Measurements from ENCODE around the gene GNB1L.
"Not testable (repeated sequence)": the region's sequence is repeated elsewhere in the genome, so short reads cannot be mapped to it uniquely, and the experiment has no call there.

The GNB1L gene

DNA sequence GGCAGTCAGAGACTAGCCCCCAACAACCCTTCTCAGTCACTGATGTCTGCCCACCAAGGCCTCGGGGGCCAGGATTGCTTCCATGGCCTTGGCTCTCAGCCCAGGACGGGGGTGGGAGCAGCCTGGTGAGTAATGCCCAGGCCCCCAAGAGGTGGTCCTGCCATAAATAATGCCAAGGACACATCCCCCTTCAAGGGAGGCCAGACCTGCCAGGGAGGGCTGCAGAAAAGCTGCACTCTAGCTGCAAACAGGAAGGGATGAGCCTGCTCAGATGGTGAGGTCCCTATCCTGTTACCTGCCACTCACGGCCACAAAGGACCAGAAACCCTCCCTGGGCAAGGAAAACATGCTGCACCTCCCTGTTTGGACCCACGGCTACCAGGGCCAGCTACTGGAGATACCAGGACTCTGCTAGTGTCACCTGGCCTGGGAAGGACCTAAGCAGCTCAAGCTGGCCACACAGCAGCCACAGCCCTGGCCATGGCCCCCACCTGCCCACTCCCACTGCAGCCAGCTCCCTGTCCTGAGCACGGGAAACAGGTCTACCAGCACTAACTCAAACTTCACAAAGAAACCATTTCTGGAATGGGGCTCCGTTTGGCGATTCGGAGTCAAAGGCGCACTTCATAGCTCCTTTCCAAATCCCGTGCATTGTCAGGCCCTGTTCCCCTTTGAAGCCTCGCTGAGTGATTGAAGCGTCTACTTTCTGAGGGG, 12.1 kb downstream of the GNB1L start:
- no peak for DNase-seq

DNA sequence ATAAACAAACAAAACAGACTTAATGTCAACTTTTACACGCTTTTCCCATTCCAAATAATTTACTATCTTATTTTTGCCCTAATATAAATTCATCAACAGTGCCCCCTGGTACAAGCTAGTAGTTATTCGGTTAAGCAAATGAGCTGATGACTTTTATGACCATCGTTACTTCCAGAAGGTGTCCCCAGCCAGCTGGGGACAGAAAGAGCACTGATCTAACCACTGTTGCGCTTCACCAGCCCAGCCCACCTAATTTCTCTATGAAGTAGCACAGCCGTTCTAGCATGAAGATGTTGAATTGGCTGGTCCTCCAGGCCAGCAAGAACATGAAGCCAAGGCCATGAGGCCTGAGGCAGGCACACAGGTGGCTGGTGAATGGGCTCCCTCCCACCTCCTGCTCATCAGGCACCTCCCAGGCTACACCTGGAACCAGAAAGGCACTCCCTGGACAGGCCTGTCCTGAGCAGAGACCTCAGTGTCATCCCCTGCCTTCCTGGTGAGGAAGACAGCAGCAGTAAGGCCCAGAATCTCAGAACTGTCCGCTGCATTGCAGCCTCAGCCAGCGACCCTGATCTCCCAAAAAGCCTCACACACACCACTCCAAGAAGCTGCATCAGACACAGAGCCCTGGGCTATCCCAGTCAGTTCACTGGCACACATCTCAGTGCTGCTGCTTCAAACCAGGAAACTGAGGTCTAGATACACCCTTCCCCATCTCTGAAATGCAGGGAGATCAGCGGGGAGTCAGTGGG, 12.9 kb downstream of the GNB1L start:
- no peak for DNase-seq

DNA sequence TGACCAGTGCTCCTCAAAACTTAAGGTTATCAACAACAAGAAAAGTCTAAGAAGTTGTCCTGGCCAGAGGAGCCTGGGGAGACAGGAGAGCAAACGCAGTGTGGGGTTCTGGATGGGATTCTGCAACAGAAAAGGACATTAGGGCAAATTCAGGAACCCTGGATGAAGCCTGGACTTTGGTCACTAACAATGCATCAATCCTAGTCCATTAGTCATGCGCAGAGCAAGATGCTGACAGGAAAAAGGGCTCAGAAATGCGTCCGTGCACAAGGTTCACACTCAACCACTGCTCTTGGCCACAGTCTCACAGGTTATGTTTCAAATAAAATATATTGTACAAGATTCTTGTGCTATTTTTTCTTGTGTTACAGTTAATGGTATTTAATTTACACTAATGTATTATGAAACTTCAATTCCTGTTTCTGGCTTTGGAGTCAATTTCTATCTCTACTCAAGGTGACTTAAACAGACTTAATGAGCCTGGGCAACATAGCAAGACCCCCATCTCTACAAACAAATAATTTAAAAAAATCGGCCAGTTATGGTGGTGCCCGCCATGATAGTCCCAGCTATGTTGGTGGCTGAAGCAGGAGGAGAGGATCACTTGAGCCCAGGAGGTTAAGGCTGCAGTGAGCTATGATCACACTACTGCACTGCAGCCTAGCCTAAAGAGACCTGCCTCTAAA, 13.6 kb downstream of the GNB1L start:
- DNase-seq = no peak

DNA sequence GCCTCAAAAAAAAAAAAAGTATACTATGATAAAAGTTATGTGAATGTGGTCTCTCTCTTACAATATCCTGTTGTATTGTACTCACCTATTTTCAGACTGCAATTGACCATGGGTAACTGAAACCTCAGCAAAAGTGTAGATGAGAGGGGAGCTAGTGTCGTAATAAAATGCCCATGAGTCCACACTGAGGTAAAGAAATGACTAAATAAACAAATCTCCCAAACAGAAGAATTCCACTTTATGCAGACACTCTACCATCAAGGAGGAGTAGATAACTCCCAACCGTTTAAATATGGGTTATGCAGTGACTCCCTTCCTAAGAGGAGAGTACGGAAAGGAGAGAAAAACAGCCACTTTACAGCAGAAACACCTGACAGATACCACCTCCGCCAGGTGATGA, 14.6 kb downstream of the GNB1L start:
- no peak for DNase-seq

DNA sequence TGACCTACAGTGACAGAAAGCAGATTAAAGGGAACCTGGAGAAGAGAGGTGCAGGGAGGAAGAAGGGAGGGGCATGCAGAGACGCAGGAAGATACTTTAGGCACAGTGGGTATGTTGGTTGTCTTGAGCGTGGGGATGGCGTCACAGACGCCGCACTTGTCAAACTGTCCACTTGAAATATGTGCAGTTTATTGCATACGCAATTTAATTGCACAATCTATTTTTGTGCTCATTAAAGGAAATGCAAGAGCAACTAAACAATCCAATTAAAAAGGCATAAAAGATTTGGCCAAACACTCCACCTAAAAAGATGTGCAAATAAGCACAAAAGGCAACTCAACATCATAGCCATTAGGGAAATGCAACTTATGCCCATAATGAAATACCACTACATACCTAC, 16.8 kb downstream of the GNB1L start:
- no peak for DNase-seq

DNA sequence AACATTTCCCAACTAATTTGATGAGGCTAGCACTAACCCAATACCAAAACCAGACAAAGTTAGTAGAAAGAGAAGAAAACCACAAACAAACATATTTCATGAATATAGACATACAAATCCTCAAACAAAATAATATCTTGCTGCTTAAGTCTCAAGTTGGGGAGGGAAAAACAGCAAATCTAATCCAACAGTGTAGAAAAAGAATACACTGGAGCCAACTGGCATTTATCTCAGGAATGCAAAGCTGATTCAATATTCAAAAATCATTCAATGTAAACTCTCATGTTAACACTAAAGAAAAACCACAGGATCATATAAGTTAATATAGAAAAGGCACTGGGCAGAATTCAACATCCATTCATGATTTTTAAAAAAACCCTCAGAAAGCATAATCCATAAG, 18.2 kb downstream of the GNB1L start:
- no peak for DNase-seq

DNA sequence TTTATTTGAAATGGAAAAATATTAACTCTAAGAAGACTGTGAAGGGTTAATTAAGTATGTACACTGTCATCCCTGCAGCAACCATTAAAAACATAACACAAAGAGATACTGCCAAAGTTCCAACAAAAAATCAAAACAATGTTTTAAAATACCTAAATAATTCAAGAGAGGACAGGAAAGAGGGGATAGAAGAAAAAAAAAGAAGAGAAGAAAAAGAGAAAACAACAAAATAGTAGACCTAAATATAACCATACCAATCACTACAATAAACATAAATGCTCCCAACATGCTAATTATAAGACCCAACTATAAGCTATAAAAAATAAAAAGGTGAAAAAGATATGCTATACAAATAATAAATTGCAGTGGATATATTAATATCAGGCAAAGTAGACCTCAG, 20.1 kb downstream of the GNB1L start:
- no peak for DNase-seq

DNA sequence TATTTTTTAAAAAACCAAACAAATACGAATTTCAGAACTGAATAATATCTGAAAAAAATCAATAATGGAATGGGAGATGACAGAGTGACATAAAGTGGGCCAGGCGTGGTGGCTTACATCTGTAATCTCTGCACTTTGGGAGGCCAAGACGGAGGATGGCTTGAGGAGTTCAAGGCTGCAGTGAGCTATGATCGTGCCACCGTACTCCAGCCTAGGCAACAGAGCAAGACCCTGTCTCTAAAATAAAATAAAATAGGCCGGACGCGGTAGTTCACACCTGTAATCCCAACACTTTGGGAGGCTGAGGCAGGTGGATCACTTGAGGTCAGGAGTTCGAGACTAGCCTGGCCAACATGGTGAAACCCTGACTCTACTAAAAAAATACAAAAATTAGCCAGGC, 21.3 kb downstream of the GNB1L start:
- DNase-seq = not testable (repeated sequence)

DNA sequence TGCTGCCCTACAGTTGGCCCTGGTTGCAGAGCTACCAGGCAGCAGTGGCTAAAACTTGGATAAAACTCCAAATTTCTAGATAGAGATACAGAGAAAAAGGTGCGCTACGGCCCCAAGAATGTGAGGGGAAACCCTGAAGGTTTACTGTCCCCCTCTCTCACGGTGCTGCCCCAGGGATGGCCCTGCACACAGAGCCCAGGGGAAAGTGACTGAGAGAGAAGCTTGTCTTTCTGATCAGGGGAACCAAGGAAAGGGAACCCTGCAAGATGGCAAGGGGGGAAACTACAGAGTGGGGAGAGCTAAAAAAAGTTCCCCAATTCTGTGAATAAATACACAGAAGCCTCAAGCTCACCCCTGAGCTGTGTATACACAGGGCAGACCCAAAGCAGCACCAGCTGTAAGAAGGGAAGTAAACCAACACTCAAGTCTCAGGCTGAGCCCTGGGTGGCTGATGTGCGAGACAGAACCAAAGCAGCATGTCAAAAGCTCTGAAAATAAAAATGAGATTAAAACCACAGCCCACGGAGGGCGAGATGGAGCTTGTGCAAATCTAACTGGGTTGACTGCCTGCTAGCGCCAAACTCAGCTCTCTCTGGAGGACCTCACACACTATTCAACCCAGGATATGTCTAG, 22.1 kb downstream of the GNB1L start:
- DNase-seq = no peak

DNA sequence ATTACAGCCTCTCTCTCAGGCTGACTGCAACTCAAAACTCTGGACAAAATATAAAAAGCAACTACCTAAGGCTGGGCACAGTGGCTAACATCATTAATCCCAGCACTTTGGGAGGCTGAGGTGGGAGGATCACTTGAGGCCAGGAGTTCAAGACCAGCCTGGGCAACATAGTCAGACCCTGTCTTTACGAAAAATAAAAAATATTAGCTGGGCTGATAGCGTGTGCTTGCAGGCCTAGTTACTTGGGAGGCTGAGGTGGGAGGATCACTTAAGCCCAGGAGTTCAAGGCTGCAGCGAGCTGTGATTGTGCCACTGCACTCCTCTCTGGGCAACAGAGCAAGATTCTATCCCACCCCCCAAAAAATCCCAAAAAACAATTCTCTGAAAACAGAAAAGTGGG, 22.7 kb downstream of the GNB1L start:
- DNase-seq = not testable (repeated sequence)

DNA sequence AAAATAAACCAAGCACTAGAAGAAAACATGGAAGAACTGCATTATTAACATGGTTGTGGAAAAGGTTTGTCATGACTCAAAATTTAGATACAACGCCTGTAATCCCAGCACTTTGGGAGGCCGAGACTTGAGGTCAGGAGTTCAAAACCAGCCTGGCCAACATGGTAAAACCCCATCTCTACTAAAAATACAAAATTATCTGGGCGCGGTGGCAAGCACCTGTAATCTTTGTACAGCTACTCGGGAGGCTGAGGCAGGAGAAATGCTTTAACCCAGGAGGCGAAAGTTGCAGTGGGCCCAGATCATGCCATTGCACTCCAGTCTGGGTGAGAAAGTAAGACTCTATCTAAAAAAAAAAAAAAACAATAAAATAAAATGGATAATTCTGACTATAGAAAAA, 23.7 kb downstream of the GNB1L start:
- DNase-seq = no peak

DNA sequence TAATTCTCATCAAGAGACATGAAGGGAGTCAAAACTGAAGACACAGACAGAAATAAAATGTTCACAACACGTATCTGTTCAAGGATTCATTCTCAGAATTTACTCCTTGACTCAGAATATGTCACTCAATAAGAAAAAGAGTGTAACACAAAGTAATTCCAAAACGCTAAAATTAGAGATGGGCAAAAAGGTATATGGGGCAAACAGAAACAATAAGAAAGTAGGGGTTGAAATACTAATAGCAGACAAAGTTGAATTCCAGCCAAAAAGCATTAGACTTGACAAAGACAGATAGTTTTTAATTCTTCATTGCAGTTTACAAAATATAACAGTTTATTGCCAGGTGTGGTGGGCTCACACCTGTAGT, 26.7 kb downstream of the GNB1L start:
- DNase-seq = no peak

DNA sequence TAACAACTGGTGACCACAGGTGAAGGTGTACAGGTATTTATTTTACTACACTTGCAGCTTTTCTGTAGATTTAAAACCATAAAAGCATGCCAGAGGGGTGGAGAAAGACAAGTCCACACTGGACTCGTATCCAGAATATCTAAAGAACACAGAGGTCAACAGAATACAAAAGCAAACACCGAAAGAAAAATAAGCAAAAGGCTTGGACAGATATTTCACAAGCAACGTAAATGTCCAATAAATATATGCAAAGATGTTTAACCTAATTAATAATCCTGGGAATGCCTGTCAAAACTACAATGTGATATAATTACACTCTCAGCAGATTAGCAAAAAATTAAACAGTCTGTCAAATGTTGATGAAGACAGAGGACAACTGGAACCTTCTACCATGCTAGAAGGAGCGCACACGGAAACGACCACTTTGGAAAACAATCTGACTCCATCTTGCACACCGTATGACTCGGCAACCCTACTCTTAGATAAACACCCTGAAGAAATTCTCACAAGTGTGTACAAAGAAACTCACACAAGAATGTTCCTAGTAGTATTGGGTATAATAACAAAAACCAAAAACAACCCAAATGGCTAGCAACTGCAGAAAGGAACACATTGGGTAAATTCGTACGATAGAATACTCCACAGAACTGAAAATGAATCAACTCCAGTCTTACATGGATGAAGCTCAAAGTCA, 27.2 kb downstream of the GNB1L start:
- DNase-seq = no peak

DNA sequence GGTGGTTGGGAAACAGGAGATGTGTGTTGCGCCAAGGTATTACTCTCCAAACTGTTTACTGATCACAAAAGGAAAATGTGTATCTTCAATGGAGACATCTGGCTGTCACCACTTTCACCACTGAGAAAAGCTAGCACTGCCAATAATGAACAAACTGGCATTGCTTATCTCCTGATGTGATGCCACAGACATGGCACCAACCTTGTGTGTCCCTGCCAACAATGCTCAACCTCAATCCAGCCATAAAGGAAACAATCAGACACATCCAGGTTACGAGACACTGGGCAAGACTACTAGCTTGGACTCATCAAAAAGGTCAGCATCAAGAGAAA, 28.1 kb downstream of the GNB1L start:
- no peak for DNase-seq

DNA sequence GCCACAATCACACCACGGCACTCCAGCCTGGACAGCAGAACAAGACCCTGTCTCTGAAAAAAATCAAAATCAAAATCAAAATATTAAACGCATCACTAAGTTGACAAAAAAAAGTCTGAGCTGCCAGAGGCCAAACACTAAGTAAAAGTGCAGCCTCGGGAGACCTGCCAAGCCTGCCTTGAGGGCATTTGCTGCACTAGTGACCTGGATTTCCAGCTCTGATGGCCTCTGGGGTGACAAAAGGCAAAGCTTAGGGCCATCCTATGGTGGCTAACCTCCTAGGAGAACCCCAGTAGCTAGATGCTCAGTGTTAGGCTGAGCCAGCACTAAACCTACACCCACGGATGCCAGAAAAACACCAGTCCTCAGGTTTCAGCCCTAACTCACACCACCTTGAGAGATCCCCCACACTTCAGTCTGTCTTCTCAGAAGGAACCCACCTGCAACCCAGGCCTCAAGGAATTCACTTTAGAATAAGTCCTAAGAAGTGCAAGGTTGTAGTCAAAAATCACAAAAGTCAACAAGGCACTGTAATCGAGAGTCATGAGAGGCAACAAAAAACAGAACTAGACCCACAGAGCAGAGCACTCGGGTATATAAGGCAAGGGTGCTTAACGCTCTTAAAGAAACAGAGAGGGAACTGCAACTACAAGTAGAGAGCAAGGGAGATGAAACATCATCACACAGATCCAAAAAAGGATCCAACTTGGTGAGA, 28.6 kb downstream of the GNB1L start:
- no peak for DNase-seq

DNA sequence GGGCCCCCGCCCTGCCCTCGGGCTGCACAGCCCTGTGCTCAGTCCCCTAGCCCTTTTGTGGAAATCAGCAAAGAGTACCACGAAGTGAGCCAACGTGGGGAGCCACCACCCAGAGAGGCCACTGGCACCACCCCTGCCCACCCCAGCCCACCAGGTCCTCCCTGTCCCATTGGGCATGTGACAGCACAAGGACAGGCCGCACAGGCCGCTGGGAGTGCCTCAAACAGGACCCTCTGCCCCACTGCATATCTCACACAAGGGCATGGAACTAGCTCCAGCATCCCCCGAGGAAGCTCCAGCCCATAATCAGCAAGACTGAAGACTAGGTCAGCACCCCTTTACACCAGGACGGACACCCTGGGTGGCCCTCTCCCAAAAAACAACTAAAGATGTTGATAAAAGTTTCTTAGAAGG, 29.7 kb downstream of the GNB1L start:
- DNase-seq = no peak

DNA sequence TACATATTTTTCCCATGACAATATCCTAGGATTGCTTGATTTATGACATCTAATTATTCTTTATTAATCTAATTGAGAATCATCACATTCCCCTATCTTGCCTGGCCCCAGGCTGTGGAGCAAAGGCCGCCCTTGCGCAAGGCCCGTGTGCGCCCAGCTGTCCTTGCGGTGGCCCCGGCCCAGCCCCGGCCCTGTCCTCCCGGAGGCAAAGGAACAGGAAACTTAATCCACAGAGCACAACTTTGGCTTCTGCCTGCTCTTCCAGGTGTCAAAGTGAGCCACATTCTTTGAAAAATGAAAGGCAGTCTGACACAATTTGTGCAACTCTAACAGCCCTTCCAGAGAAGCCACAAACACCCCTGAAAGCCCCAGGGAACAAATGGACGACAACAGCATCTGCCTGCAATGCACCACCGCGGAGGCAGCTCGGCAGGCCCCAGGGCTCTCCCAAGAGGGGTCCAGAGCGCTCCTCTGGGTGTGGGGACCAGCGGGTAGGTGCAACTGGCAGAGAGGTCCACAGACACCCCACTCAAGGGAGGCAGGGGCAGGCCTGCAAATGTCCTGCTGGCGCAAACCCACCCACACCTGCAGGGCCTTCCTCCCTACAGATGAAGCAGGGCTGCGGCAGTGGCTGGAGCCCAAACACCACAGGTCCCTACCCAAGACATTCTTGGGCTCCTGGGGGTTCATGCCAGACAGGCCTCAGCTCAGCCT, 30.3 kb downstream of the GNB1L start:
- no peak for DNase-seq

DNA sequence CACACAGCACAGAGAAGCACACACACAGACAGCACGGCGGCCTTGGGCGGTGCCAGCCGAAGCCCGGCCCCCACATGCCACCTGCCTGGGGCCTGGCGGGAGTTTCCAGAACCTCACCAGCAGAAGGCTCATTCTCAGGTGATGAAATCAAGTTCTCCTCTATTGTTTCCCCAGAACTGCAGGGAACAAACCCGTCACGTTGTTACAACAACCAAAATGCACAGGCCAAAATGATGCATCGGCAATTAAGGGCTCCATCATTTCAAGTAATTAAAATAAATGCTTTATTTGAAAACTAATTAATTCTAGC, 30.8 kb downstream of the GNB1L start:
- no peak for DNase-seq

DNA sequence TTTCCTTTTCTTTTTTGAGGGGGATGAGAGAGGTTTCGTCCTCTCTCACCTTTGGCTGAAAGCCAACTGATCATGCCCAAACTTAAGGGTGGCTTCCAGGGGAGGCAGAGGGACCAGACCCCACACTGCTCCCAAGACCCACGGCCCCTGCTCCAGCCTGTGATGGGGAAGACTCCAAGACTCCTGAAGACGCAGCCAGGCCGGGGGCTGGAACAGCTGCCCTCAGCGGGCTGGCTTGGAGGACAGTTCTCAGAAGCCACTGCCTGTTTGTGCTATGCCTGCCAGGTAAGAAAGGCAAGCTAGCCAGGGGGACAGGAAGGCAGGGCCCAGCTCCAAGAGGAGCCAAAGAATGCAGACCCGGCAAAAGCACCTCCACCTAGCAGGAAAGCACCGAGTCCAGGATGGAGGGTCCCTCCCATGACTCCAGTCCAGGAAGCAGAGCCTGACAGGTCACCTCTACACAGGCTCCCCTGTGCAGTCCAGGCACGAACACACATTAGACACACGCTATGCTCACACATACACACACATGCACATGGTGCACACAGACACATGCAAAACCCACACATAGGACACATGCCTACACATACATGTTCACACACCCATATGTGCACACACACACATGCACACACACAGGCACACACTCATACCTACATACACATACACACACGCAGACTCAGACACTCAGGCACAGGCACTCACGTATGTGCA, 31.3 kb downstream of the GNB1L start:
- no peak for DNase-seq

DNA sequence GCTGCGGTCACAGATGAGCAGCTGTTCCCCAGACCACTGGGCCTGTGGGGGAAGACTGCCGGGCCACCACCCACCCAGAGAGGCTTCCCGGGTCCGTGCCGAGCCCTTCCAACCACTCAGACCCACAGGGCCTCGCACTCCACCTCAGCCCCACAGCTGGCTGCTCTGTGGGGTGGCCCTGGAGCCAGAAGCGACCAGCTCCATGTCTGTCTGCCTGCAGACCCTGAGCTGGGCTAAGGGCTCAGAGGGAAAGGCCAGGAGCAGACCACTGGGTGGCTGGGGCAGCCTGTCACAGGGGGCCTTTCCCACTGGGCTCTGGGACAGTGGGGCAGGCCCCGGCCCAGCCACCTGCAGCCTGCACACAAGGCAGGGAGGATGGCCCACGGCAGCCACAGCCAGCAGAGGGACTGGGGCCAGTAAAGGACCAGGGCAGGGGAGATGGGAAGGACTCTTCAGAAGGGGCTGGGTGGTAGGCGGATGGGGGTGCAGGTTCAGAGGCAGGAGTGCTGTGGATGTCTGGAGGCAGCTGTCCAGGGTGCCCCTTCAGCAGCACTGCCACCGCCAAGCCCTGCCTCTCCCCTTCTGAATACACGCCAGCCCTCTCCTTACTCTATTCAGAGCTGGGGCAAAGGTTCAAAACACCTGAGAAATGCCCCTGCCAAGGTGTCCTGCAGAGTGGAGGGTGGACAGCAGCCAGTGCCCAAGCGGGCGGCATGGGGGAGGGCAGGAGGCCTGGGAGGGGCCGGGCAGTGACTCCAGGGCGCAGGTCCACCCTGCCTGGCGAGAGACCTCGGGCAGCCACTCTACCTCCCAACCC, 32.2 kb downstream of the GNB1L start:
- no peak for DNase-seq

Data from NCI-H2029 treated with DMSO at 0.1 percent for 48 hours (cell line).